PFSK-1 (cell line): ENCODE results near the gene SEMA3A.

ENCODE experiments used
- SIN3A ChIP-seq: IDR thresholded peaks from 2 replicates; pipeline ENCODE4 v1.6.1; 2012; ENCODE audit warnings: mild to moderate bottlenecking, low read length, moderate library complexity, borderline replicate concordance; ENCODE audit not compliant: insufficient read depth
- TAF1 ChIP-seq: IDR thresholded peaks from 2 replicates; pipeline ENCODE4 v1.6.1; 2012; ENCODE audit warnings: low read length, control low read depth, borderline replicate concordance; ENCODE audit not compliant: insufficient read depth

DNA sequence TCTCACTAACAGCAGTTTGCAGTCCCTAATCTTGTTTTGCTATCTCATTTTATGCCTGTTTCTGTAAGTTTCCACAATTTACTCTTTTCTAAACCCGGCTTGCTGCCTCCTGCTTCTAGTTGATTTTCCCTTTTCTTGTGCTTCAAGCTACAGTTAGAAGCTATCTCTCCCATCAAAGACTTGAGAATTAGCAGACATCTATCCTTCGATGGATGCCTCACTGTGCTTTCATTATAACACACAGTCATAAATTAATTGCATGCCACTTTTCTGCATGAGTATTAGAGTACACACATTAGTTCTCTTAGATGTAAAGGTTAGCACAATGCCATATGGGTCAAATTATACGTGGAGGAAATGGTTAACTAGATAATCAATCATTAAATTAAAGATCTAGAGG is 48.7 kb downstream of the SEMA3A start:
- TF ChIP-seq TAF1 (no peak), SIN3A (no peak)
